Raji (cell line): ENCODE results near the gene DCAF4L1.

Experiments
- POLR2A ChIP-seq: IDR thresholded peaks from 2 replicates; pipeline ENCODE4 v1.6.1; 2011; ENCODE audit warnings: low read depth, low read length, control low read depth; ENCODE audit not compliant: insufficient read depth

Gene DCAF4L1

DNA sequence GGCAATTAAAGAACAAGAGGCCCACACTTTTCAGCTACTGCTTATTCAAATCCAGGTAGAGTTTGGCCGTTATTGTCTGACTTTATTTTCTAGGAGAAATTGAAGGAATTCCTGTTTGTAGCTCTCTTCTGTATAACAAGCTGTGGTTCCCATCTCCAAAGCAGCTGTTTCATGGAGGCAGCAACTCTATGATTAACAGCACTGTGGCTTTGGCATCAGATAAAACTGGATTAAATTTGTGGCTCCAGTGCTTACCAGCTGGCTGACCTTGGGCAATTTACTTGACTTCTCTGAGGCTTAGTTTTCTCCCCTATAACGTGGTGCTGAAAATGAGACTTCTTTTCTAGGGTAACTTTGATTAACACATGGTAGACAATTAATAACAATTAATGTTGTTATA, 36.9 kb downstream of the DCAF4L1 start:
- TF ChIP-seq POLR2A: no peak
